CD4-positive, alpha-beta T cell treated with Interleukin-6 at 100 ng/mL for 8 hours (primary cell): ENCODE measurements around the gene POU2F2.
A peak's percentile ranks its signal among the peaks of the same experiment; 100 is the strongest.

Experiments used
- DNase-seq: peaks from one replicate; pipeline ENCODE4 v3.0.0-alpha.2; 2020; ENCODE audit warnings: mixed read lengths, low spot score

The POU2F2 gene

GRCh38 chr19:42079886-42080763, 52.1 kb downstream of the POU2F2 start:
- DNase-seq, result no peak

- DNase-seq, result no peak
Observed at GRCh38 chr19:42079276-42079669, 53.0 kb downstream of the POU2F2 start.

GRCh38 chr19:42078538-42079275, 53.5 kb downstream of the POU2F2 start:
- no peak for DNase-seq

- no peak for DNase-seq
Observed at GRCh38 chr19:42078058-42078457, 54.2 kb downstream of the POU2F2 start.

GRCh38 chr19:42076380-42076944, 55.8 kb downstream of the POU2F2 start:
- DNase-seq, result peak; percentile 30

GRCh38 chr19:42075616-42076379, 56.4 kb downstream of the POU2F2 start, which contains the start of gene ZNF574:
TSS of gene ZNF574 (plus strand) at chr19:42076166. CDS start at chr19:42078607, 2,441 bp downstream.
- peak; percentile 99 for DNase-seq

GRCh38 chr19:42075364-42075615, 57.0 kb downstream of the POU2F2 start:
- DNase-seq, result no peak

- no peak for DNase-seq
Observed at GRCh38 chr19:42074513-42075363, 57.5 kb downstream of the POU2F2 start.

GRCh38 chr19:42071247-42071646, 61.0 kb downstream of the POU2F2 start:
- DNase-seq, result no peak

- DNase-seq, result no peak
Observed at GRCh38 chr19:42069619-42070351, 62.5 kb downstream of the POU2F2 start, which contains the start of gene GRIK5. TSS of gene GRIK5 (minus strand) at chr19:42070206. CDS start at chr19:42065770, 4,436 bp downstream.

- DNase-seq, result no peak
Observed at GRCh38 chr19:42068756-42069571, 63.3 kb downstream of the POU2F2 start.

- DNase-seq, result no peak
Observed at GRCh38 chr19:42068361-42068755, 63.9 kb downstream of the POU2F2 start.

GRCh38 chr19:42067315-42067888, 64.8 kb downstream of the POU2F2 start:
- DNase-seq, result no peak

GRCh38 chr19:42066075-42066754, 66.0 kb downstream of the POU2F2 start:
- DNase-seq, result no peak

- no peak for DNase-seq
Observed at GRCh38 chr19:42065511-42065910, 66.7 kb downstream of the POU2F2 start.

- DNase-seq, result no peak
Observed at GRCh38 chr19:42065051-42065450, 67.2 kb downstream of the POU2F2 start.

GRCh38 chr19:42064432-42064831, 67.8 kb downstream of the POU2F2 start:
- no peak for DNase-seq

GRCh38 chr19:42062381-42062780, 69.9 kb downstream of the POU2F2 start:
- no peak for DNase-seq

- DNase-seq, result no peak
Observed at GRCh38 chr19:42060117-42060516, 72.1 kb downstream of the POU2F2 start.
